ENCODE results near the gene RBM26.

- TF ChIP-seq POLR2AphosphoS5 (IDR thresholded peaks at IDR 0.05; ENCODE audit: low read depth, low read length) (no peak), REST (IDR thresholded peaks at IDR 0.05; ENCODE audit: low read depth, low read length) (no peak), EP300 (IDR thresholded peaks at IDR 0.05; ENCODE audit: borderline replicate concordance in 1 of 2, low read depth in 1 of 2, low read length in 1 of 2) (no peak)
Measured at GRCh38 chr13:79434556-79434955, 28.5 kb upstream of the RBM26 start.

All from SK-N-SH (cell line).